Liver (tissue), 9 donors: ENCODE results near the gene GALNT14. TPM values are rescaled to one million over a fixed set of nuclear protein-coding genes. Genes with fewer than 3 reads are reported as not detected.

ENCODE experiments used
- DNase-seq: peaks from one replicate; pipeline ENCODE4 v3.0.0-alpha.2; 2017; ENCODE audit warnings: low spot score
- H3K27ac ChIP-seq, 2 donors: one replicate each; pipeline ENCODE4 v1.7.0; 2013; ENCODE audit warnings: inconsistent platforms in 2 of 2, low read length in 2 of 2, control low read depth in 1 of 2, low read depth in 1 of 2, mild to moderate bottlenecking in 1 of 2
- H3K27me3 ChIP-seq, 4 donors: one replicate each; pipeline versions ENCODE4 v1.6.1 to v1.7.0; 2013; ENCODE audit warnings: low read length in 3 of 4, inconsistent platforms in 1 of 4, mild to moderate bottlenecking in 1 of 4, moderate library complexity in 1 of 4; ENCODE audit not compliant: control insufficient read depth in 4 of 4, insufficient read depth in 4 of 4
- H3K36me3 ChIP-seq, 4 donors: one replicate each; pipeline versions ENCODE4 v1.6.1 to v1.7.0; 2013; ENCODE audit warnings: low read length in 3 of 4, mild to moderate bottlenecking in 3 of 4, low read depth in 1 of 4, moderate library complexity in 1 of 4; ENCODE audit not compliant: control insufficient read depth in 4 of 4, insufficient read depth in 3 of 4
- H3K4me1 ChIP-seq, 4 donors: one replicate each; pipeline versions ENCODE4 v1.6.1 to v1.7.0; 2013; ENCODE audit warnings: low read length in 3 of 4, mild to moderate bottlenecking in 3 of 4, moderate library complexity in 1 of 4; ENCODE audit not compliant: control insufficient read depth in 4 of 4, insufficient read depth in 4 of 4
- H3K4me3 ChIP-seq, 3 donors: one replicate each; pipeline versions ENCODE4 v1.6.1 to v1.7.0; 2013; ENCODE audit warnings: low read length in 3 of 3, control low read depth in 1 of 3, low read depth in 1 of 3, mild to moderate bottlenecking in 1 of 3
- H3K9ac ChIP-seq, 2 donors: one replicate each; pipeline ENCODE4 v1.7.0; 2013; ENCODE audit warnings: low read length in 2 of 2, mild to moderate bottlenecking in 2 of 2, moderate library complexity in 2 of 2, control low read depth in 1 of 2, low read depth in 1 of 2
- H3K9me3 ChIP-seq, 4 donors: one replicate each; pipeline versions ENCODE4 v1.6.1 to v1.7.0; 2013; ENCODE audit warnings: low read length in 3 of 4; ENCODE audit not compliant: control insufficient read depth in 4 of 4
- ATF3 ChIP-seq: IDR thresholded peaks from 2 replicates; pipeline ENCODE4 v1.6.1; 2016; ENCODE audit warnings: antibody characterized with exemption
- CTCF ChIP-seq: fragments of 150-350 bp; IDR thresholded peaks from 2 replicates; pipeline ENCODE4 v1.5.1; 2017; ENCODE audit warnings: improper control_type of control experiment, low read depth, low read length; ENCODE audit not compliant: missing input control
- EGR1 ChIP-seq, 2 donors: IDR thresholded peaks; 2 replicates each; pipeline ENCODE4 v1.6.1; 2016 to 2018; ENCODE audit warnings: antibody characterized with exemption in 2 of 2, low read depth in 2 of 2
- FOXA1 ChIP-seq: IDR thresholded peaks from 2 replicates; pipeline ENCODE4 v1.6.1; 2016; ENCODE audit warnings: antibody characterized with exemption
- FOXA2 ChIP-seq: IDR thresholded peaks from 2 replicates; pipeline ENCODE4 v1.6.1; 2016; ENCODE audit warnings: antibody characterized with exemption
- GABPA ChIP-seq, 2 donors: IDR thresholded peaks in 1 of 2; conservative IDR thresholded peaks in 1 of 2; 2 replicates each; pipeline ENCODE4 v1.6.1; 2016; ENCODE audit warnings: antibody characterized with exemption in 2 of 2, mild to moderate bottlenecking in 1 of 2, moderate library complexity in 1 of 2
- HNF4A ChIP-seq, 2 donors: conservative IDR thresholded peaks; 2 replicates each; pipeline ENCODE4 v1.6.1; 2016; ENCODE audit warnings: antibody characterized with exemption in 2 of 2, mild to moderate bottlenecking in 2 of 2
- HNF4G ChIP-seq: IDR thresholded peaks from 2 replicates; pipeline ENCODE4 v1.6.1; 2016; ENCODE audit warnings: antibody characterized with exemption
- JUND ChIP-seq, 2 donors: IDR thresholded peaks; 2 replicates each; pipeline ENCODE4 v1.6.1; 2016; ENCODE audit warnings: antibody characterized with exemption in 2 of 2
- NR2F2 ChIP-seq: IDR thresholded peaks from 2 replicates; pipeline ENCODE4 v1.6.1; 2016; ENCODE audit warnings: antibody characterized with exemption
- RAD21 ChIP-seq, 2 donors: IDR thresholded peaks; 2 replicates each; pipeline ENCODE4 v1.6.1; 2016; ENCODE audit warnings: antibody characterized with exemption in 2 of 2, mild to moderate bottlenecking in 2 of 2
- RXRA ChIP-seq, 2 donors: IDR thresholded peaks; 2 replicates each; pipeline ENCODE4 v1.6.1; 2017 to 2018; ENCODE audit warnings: antibody characterized with exemption in 2 of 2, mild to moderate bottlenecking in 1 of 2
- SP1 ChIP-seq: IDR thresholded peaks from 2 replicates; pipeline ENCODE4 v1.6.1; 2018; ENCODE audit warnings: antibody characterized with exemption, mild to moderate bottlenecking
- TAF1 ChIP-seq: conservative IDR thresholded peaks from 2 replicates; pipeline ENCODE4 v1.6.1; 2016; ENCODE audit warnings: antibody characterized with exemption, mild to moderate bottlenecking
- YY1 ChIP-seq: IDR thresholded peaks from 2 replicates; pipeline ENCODE4 v1.6.1; 2016; ENCODE audit warnings: antibody characterized with exemption, mild to moderate bottlenecking
- WGBS: extraction: QIAGEN DNeasy Blood & Tissue Kit; methylation state at CpG from one replicate; pipeline ENCODE4 v1.1.7; 2013; 5-methylcytosine and 5-hydroxymethylcytosine counted together
- polyA plus RNA-seq, 2 donors: library from polyadenylated mRNA; stranded (reverse) in 1 of 2; unstranded in 1 of 2; fragments of 200-250 nt in 1 of 2; fragments of >200 nt in 1 of 2; fragmentation: Nextera tagmentation in 1 of 2; extraction: Ambion mirVana in 1 of 2; gene quantifications; one replicate each; pipeline versions ENCODE4 v1.2.1 to v1.2.3, GENCODE V29; 2013 to 2015
- total RNA-seq, 2 donors: library from RNA; depleted of rRNA; stranded (reverse); fragments of >200 nt; gene quantifications; one replicate each; pipeline ENCODE4 v1.2.3, GENCODE V29; 2014
- donor health status: healthy.
- donor health status: healthy.
- donor health status: healthy.
- donor health status: healthy.
- donor health status: healthy.

Gene GALNT14
- total and polyA plus RNA-seq, 4 donors: 0.86 to 2.0 (median 1.5) TPM

GRCh38 chr2:31140151-31140550 is 1.9 kb upstream of the GALNT14 start:
- Histone ChIP-seq H3K4me3 (no peak overlapping the region), H3K4me1 (peaks cover 10 to 19% (median 14%) of the 10 kb centered on the region in 4 donors), H3K27ac (no peak overlapping the region), H3K27me3 (peaks cover 0 to 9% (median 6%) of the 10 kb centered on the region in 4 donors), H3K9ac (no peak overlapping the region), H3K36me3 (no peaks in the 10 kb centered on the region), H3K9me3 (no peaks in the 10 kb centered on the region)
- 95% methylated on average over 8 of the region's 8 CpGs for WGBS
- no peak for TF ChIP-seq NR2F2
- TF ChIP-seq RXRA (IDR thresholded peaks at IDR 0.05): no peak
- TF ChIP-seq EGR1 (IDR thresholded peaks at IDR 0.05; ENCODE audit: low read depth in 2 of 2): no peak
- TF ChIP-seq JUND (IDR thresholded peaks at IDR 0.05): no peak
- TF ChIP-seq GABPA (IDR thresholded peaks at IDR 0.05 in 1 of 2, conservative IDR thresholded peaks at IDR 0.05 in 1 of 2): no peak
- no peak for TF ChIP-seq CTCF
- DNase-seq: no peak

- Histone ChIP-seq H3K9ac (no peak overlapping the region), H3K4me1 (peaks cover 10 to 19% (median 14%) of the 10 kb centered on the region in 4 donors), H3K9me3 (no peaks in the 10 kb centered on the region), H3K27ac (no peak overlapping the region), H3K4me3 (no peak overlapping the region), H3K27me3 (peaks cover 0 to 9% (median 6%) of the 10 kb centered on the region in 4 donors), H3K36me3 (no peaks in the 10 kb centered on the region)
- no peak for DNase-seq
- 97% methylated on average over 4 of the region's 4 CpGs for WGBS
- no peak for TF ChIP-seq FOXA2
- TF ChIP-seq RAD21 (IDR thresholded peaks at IDR 0.05): no peak
- TF ChIP-seq JUND (IDR thresholded peaks at IDR 0.05): no peak
- no peak for TF ChIP-seq SP1
Measured at GRCh38 chr2:31139671-31140070, 1.4 kb upstream of the GALNT14 start.

GRCh38 chr2:31137211-31138036 is 816 bp downstream of the GALNT14 start:
- H3K9ac ChIP-seq: no peak overlapping the region
- H3K4me1 ChIP-seq: peaks cover 10 to 19% (median 14%) of the 10 kb centered on the region in 4 donors
- no peak overlapping the region for H3K27ac ChIP-seq
- 5% methylated on average over 72 of the region's 72 CpGs for WGBS
- no peaks in the 10 kb centered on the region for H3K9me3 ChIP-seq
- no peaks in the 10 kb centered on the region for H3K36me3 ChIP-seq
- H3K4me3 ChIP-seq: peak overlapping the region; percentile 25 to 59 (median 44)
- H3K27me3 ChIP-seq: peaks cover 0 to 9% (median 6%) of the 10 kb centered on the region in 4 donors
- DNase-seq: no peak
- TF ChIP-seq FOXA2 (no peak), YY1 (no peak), HNF4G (no peak), ATF3 (no peak), TAF1 (no peak), RXRA (IDR thresholded peaks at IDR 0.05) (no peak), FOXA1 (no peak), HNF4A (conservative IDR thresholded peaks at IDR 0.05) (no peak)
